DLD1 (cell line): ENCODE data around the gene KLHDC4.
"Not testable (repeated sequence)": the region's sequence is repeated elsewhere in the genome, so short reads cannot be mapped to it uniquely, and the experiment has no call there.

Experiments used
- in situ Hi-C: cut with HindIII; loops from 2 replicates; pipeline ENCODE4 v1.10.0; 2017; ENCODE audit warnings: low sequenced_read_pairs

The KLHDC4 gene

DNA sequence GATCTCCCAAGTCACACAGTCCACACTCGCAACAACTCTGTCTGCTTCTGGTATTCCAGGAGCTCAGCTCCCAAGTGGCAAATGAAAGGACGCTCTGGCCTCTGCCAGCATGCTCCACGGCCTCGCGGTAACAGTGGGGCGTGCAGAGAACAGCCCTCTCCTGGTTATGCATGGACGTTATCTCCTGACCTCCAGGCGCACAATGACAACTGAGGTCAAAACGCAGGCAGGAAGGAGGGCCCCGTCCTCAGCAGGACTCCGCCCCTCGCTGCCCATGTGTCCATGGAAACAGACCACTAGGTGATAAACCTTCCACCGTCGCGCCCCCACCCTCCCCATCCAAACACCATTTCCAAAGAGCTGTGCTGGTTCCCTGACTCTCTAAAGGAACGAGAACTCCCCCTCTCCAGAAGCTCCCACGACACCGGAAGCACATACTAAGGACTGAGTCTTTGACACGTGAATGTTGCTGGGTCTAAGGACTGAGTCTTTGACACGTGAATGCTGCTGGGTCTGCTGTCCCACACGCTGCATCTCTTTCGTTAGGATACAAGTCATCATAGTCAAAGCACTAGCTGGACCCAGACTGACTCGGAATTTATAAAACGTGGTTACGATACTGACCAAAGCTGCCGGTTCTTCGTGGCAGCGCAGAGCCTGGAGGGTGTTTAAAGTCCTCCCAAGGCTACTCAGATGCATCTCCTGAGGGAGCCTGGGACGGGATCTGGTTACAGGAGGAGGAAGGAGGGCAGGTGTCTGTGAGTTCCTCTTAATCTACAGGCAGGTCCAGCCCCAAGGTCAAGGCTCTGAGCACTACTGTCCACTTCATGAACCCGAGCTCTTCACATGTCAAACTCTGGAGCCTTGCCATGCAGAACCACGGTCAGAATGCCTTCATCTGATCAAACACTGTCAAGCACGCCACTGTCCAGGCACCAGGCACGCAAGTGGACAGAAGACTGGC lies 43.9 kb downstream of the KLHDC4 start:
- in situ Hi-C loops = no loop called here

- in situ Hi-C loops = no loop called here
These were observed 45.3 kb downstream of the KLHDC4 start for GRCh38 chr16:87720446-87720845.

DNA sequence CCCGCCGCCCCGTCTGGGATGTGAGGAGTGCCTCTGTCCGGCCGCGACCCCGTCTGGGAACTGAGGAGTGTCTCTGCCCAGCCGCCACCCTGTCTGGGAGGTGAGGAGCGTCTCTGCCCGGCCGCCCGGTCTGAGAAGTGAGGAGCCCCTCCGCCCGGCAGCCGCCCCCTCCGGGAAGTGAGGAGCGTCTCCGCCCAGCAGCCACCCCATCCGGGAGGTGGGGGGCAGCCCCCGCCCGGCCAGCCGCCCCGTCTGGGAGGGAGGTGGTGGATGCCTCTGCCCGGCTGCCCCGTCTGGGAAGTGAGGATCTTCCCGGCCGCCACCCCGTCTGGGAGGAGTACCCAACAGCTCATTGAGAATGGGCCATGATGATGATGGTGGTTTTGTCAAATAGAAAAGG lies 47.0 kb downstream of the KLHDC4 start:
- in situ Hi-C loops = not testable (repeated sequence)

DNA sequence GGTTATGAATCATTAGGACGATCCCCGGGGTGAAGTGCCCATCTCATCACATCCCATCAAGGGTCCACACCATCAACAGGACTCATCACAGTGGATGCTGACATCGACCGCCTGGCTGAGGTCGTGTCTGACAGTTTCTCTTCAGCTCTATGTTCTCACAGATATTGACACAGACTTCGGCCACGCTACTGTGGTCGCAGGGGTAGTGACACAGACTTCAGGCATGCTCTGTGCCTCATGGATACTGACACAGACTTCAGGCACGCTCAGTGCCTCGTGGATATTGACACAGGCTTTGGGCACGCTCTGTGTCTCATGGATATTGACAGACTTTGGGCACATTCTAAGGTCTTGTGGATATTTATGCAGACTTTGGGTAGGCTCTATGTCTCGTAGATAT lies 50.1 kb downstream of the KLHDC4 start:
- in situ Hi-C loops = no loop called here

DNA sequence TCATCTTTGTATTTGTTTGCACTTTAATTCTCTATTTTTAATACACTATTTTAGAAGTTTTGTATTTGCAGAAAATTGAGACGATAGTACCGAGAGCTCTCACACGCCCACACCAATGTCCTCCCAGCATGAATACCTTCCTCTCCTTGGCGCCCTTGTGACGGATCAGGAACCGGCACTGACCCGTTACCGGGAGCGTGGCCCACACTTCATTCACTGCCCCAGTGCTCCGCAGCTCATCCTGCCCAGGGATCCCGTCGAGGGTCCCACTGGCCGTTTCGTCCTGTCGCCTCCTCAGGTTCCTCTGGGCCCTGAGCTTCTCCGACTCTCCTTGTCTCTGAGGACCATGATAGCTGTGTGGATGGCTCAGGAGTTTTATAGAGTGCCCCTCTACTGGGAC lies 50.6 kb downstream of the KLHDC4 start:
- in situ Hi-C loops = no loop called here

DNA sequence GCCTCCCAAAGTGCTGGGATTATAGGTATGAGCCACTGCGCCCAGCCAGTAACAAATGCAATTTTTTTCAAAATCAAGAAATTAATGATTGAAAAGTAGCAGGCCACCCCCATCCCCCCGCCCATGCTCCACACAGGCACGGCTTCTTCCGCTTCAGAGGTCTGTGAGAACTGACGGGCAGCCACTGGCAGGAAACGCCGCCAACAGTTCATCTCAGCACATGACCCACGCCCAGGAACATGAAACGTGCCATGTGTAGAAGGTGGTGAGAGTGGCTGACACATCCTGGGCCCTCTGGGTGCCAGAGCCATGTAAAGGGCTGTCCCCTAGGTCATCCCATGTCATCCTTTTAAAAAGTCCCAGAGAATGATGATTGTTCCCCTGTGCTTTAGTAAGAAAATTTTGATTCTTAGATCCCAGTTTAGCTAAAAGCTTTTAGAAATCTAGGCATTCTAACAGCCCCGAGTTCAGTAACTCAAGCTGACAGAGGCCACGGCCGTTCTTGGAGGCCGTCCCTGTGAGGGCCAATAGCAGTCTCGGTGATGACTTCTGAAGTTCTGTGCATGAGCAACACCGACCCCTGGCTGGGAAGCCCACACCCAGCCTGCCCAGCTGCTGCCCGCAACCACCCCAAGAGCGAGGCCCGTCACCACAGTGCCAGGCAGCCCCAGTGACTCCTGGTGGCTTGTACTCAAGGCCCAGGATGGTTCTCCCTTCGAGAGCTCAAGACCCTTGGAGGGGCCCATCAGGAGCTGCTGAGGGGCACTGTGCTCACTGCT lies 52.1 kb downstream of the KLHDC4 start:
- in situ Hi-C loops = no loop called here

GRCh38 chr16:87712184-87712762 lies 53.5 kb downstream of the KLHDC4 start:
- in situ Hi-C loops = no loop called here

DNA sequence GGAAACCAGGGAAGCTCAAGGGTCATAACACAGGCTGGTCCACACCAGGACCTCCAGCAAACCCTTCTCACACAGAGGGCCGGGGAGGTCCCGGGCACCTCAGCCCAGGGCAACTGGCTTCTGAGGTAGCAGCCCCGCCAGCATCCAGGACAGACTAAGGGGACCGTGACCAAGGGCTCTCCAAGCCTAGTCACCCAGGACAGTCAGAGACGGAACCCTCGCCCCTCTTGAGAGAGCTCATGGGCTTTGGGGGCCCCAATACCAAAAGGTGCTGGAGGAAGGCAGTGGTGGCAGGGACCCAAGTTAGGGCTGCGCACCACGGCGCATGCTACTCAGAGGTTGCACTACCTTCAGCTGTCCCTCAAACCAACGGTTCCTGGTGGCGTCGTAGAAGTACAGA lies 54.9 kb downstream of the KLHDC4 start:
- in situ Hi-C loops = no loop called here

- in situ Hi-C loops = no loop called here
These were observed 56.1 kb downstream of the KLHDC4 start for GRCh38 chr16:87709677-87710076.

DNA sequence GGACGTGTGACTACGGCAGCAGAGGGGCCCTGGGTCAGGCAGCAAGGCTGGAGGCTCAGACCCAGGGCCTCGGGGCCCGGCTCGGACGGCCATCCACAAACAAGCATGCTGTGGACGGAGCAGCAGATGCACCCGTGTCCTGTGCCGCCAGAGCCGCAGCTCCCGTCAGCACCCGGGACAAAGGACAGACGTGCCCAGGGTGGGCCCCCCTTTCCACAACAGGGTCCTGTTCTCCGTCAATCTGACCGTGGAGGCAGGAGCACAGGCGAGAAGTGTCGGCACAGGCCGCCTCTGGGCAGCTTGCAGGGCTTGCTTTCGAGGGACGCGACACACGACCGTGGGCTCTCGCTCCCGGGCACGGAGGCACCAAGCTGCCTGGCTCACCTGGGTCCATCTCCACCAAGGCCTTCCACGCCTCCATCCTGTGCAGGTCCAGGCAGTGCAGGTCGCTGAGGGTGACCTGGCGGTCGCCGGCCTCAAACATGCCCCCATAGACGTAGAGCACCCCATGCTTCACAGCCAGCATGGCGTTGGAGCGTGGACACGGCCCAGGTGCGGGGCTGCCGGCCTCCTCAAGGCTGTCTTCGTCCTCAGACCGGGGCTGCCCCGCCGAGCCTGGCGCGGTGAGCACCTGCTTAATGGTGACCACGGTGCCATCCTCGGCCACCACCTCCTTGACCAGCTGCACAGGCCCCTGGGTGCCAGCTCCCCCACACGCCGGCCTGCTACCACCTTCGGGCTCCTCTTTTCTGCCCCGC lies 56.7 kb downstream of the KLHDC4 start:
- in situ Hi-C loops = no loop called here

- in situ Hi-C loops = no loop called here
These were observed 57.8 kb downstream of the KLHDC4 start for GRCh38 chr16:87707714-87708580.

DNA sequence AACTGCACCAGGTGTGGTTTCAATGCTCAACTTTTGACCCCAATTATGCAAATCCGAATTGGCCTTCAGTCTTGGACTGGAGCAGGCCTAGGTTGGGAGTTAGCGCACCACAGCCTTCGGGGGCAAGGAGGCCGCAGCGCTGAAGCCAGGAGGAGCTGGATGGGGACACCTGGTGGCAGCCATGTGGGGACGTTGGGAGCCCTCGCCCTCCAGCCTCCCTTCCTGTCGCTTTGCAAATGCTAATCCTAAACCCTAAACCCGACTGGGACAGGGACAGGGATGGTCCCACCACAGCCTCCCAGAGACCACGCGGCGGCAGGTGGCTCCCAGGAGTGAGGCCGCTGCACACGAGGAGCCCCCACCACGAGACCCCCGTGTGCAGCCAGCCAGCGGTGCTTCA lies 58.7 kb downstream of the KLHDC4 start:
- in situ Hi-C loops = no loop called here

GRCh38 chr16:87706278-87707000 lies 59.3 kb downstream of the KLHDC4 start:
- in situ Hi-C loops = no loop called here

- in situ Hi-C loops = no loop called here
These were observed 60.0 kb downstream of the KLHDC4 start for GRCh38 chr16:87705771-87706277.

- in situ Hi-C loops = no loop called here
These were observed 60.9 kb downstream of the KLHDC4 start for GRCh38 chr16:87704754-87705353.

DNA sequence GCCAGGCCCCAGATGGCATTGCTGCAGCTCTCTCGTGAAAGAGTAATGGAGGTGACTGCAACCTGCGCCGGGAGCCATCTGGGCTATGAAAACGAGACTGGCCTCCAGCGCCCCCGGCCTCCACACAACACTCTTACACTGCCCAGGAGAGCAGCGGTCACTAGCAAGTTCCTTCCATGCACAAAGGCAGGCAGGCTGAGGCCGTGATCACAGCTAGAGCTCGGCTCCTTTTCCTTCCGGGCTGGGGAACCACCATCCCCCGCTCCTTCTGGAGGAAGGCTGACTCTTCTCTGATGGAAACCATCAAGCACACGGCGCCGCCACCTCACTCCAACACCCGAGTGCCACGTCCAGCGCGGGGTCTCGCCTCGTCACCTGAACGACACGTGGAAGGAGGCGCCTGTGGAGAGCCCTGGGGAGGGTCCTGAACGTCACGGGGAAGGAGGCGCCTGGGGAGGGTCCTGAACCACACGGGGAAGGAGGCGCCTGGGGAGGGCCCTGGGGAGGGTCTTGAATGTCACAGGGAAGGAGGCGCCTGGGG lies 61.9 kb downstream of the KLHDC4 start:
- in situ Hi-C loops = no loop called here

DNA sequence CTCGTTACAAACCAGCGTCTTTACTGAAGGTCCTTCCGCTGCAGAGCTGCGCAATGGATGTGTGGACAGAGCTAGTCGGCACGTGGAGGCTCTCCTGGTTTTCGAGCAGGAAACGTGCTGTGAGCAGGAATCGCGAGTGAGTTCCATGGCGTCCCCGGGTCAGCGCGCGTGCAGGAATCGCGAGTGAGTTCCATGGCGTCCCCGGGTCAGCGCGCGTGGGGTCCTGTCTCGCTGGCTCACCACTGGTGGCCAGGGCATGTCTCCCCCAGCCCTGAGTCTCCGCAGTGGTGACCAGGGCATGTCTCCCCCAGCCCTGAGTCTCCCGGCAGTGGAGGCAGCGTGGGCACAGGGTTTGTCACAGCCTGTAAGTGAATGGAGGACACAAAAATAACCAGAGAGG lies 62.7 kb downstream of the KLHDC4 start:
- in situ Hi-C loops = no loop called here

GRCh38 chr16:87702325-87702811 lies 63.4 kb downstream of the KLHDC4 start:
- in situ Hi-C loops = no loop called here
